HS-27A (cell line): ENCODE data around the gene SLC16A5.
"Not testable (repeated sequence)": the region's sequence is repeated elsewhere in the genome, so short reads cannot be mapped to it uniquely, and the experiment has no call there.

Experiments
- DNase-seq: peaks from one replicate; pipeline ENCODE4 v3.0.0-alpha.2; 2012; ENCODE audit warnings: low read depth, missing footprints

SLC16A5 gene

DNA sequence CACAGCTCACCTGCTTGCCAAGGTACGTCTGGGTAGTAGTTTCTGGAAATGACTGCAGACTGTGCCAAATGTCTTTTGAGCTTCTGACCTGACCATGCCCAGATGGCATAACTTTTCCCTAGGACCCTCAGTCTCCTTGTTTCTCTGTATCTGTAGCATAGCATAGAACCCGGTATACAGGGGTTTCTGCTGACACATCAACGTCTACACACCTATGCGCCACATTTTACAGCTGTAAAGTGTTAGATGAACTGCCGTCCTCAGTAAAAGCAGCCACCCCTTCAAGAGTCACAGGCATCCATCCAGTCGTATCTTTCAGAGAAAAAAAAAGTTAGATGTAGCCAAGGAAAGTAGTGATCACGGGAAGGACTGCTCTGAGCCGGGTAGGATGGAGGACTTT lies 23.3 kb upstream of the SLC16A5 start:
- DNase-seq: no peak

DNA sequence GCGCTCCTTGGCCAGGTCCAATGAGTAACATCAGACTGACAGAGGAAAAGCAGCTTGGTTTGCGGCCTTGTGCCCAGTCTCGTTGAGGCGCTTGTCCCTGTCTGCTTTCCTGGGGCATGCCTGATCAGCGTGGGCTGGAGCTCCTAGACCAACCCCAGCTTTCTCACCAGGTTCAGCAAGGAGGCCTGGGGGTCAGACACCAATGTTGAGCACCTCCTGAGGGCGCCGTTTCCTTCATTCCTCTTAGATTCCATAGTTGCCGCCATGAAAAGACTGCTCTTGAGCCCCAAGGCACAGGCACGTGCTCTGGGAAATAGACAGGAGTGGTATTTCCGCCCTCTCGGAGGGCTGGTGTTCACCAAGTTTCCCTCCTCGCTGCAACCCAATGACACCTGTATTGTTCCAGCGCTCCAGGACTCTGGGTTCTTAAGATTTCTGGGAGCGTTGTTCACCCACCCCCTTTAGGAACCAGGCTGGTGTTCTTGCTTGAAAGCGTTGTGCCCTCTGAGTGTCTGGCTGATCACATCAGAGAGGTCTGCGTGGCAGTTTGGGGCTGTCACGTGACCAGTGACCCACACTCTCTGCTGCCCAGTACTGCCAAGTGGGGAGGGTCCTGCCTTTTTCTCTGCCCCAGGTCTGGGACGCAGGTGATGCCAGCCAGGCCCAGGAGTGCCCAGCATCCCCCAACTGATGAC lies 22.7 kb upstream of the SLC16A5 start:
- DNase-seq: no peak

DNA sequence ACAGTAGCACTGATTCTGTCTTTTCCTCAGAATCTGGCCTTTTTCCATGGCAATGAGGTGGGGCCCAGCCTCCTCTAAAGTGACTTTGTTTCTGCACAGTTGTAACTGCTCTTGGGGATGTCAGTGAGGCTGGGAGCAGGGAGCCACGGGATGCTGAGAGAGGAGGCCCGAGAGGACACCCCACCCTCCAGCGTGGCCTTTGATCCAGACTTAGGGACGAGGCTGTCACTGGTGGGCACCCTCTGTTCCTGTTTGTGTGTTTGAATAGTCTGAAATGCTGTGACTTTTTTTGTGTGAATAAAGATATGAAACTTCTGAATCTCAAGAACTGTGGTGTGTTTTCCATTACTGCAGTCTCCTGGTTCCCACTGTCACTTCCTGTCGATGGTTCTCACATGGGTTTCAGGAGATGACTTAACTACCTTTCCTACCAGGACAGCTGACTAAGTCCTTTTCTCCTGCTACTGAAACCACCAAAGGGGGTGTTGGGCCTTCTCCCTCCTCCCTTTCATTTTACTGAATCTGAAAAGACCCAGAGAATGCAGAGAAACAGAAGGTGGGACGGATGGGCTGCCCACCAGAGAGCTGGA lies 22.1 kb upstream of the SLC16A5 start:
- DNase-seq: no peak

DNA sequence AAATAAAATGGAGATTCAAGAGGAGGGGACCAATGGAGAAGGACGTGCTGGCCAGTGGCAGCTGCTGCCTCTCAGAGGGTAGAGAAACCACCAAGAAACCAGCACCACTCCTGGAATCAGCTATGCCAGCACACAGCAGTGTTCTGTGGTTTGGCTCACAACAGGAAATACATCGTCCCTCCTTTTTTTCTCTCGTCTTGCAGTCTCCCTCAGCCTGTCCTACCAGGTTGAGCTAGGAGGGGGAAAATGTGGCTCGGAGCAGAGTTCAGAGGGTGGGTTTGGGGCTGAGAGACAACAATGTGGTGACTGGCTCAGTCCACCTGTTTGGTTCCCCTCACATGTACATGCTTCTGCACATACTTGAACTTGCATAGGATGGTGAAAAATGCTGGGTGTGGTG lies 19.9 kb upstream of the SLC16A5 start:
- DNase-seq: no peak

DNA sequence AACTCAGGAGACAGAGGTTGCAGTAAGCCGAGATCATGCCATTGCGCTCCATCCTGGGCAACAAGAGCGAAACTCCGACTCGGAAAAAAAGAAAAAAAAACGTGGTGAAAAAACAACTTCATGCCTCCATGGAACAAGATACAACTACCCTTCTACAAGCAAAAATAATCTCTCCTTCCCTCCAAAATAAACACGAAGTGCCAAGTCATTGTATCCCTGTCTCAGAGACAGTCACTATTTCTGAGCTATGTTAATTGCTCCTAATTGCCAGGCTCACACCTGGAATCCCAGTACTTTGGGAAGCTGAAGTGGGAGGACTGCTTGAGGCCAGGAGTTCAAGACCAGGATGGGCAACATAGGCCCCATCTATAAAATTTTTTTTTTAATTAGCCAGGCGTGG lies 19.0 kb upstream of the SLC16A5 start:
- no peak for DNase-seq

DNA sequence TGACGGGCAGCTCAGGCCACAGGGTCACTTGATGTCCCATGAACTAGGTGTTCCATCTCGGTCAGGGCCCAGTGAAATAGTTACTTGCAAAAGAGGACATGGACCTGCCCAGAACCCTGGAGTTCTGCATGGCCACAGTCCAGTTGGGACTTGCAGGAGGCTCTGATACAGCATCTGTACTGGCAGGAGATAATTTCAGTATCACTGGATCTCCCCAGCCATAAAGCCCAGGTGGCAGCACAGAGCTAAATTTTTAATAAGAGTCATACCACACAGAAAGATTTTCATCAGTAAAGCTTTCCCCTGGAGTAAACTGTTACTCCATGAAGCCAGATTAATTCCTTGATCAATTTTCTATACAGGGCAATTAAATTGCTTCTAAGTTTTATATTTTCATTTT lies 18.0 kb upstream of the SLC16A5 start:
- no peak for DNase-seq

DNA sequence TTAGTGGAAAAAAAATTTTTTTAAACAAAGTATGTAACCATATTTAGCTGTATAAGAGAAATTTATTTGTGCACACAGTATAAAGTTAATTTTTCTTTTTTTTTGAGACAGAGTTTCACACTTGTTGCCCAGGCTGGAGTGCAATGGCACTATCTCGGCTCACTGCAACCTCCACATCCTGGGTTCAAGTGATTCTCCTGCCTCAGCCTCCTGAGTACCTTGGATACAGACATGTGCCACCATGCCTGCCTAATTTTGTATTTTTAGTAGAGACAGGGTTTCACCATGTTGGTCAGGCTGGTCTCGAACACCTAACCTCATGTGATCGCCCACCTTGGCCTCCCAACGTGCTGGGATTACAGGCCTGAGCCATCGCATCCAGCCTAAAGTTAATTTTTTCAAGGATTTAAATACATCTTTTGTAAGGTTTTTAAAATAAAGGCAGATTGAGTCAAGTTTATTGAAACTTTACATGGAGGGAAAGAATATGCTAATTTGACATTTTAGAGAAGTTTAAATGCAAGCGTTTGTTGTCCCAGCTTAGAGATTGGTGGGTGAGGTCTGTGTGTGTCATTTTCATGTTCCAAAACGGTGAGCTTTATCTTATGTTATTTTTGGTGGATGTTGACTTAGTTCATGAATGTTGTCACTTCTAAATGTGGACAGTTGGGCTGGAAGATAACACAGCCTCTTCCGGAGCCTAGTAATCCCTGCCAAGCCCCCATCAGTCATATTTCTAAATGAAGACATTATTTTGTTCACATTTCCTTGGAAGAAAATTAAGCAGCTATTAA lies 16.1 kb upstream of the SLC16A5 start:
- DNase-seq: not testable (repeated sequence)

DNA sequence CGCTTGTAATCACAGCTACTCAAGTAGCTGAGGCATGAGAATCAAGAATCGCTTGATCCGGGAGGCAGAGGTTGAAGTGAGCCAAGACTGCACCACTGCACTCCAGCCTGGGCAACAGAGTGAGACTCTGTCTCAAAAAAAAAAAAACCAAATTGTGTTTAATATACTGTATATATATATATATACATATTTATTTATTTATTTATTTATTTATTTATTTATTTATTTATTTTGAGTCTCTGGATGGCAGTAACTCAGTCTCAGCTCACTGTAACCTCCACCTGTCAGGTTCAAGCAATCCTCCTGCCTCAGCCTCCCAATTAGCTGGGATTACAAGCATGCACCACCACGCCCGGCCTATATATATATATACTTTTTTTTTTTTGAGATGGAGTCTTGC lies 14.8 kb upstream of the SLC16A5 start:
- DNase-seq: not testable (repeated sequence)

DNA sequence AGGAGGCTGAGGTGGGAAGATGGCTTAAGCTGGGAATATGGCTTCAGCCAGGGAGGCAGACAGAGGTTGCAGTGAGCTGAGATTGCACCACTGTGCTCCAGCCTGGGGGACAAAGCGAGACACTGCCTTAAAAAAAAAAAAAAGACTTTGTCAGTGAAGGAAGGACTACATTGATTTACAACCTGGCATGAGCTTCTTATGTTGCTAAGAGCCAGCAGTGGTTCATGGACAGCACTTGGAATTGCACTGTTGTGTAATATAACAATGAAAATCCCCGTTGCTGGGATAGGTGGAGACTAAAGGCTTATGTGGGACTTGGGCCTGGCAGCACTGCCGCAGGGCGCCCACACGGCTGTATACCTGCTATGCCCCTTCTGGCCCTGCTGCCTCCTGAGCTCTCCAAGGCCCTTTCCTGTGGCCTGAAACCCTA lies 14.1 kb upstream of the SLC16A5 start:
- no peak for DNase-seq

DNA sequence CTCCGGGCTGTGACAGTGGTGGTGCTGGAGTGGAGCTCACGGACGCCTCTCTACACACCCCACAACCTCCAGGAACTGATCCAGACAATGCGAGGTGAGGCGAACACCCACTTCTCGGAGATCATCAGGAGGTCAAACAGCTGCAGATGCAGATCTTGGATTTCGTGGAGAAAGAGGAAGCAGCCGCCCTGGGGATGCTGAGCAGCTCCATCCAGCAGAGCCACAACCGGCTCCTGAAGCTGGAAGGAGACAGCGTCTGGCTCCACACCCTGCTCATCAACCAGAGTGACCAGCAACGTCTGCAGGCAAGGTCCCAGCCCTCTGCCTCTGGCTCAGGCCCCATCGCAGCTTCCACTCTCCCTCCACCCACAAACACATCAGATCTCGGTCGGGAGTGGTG lies 13.2 kb upstream of the SLC16A5 start:
- DNase-seq: no peak

DNA sequence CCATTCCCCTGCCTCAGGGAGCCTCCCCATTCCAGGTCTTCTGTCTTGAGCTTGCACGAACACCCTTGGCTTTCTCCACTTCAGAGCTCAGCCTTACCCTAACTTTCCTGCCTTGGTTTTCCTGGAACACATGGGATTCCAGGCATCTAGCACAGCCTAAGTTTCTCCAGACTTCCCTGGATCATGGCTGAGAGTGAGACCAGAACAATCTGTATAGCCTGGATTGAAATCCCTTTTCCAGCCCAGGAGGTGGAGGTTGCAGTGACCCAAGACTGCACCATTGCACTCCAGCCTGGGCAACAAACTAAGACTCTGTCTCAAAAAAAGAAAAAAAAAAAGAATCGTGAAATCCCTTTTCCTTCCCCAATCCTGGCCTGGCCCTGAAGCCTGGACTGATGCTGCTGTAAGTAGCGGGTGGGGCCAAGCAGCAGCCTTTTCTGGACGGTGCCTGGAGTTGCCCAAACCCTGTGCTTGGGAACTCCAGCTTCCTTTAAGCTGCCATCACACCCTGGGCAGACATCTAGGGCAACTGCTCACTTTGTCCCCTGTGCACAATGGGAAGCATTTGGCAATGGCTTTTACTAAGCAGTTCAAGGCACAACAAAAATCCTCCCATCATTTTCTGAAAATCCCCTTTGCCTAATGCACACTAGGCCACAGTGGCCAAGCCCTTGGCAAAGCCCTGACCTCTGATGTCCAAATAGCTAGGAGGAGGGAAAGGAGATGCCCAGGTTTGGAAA lies 12.0 kb upstream of the SLC16A5 start:
- no peak for DNase-seq

DNA sequence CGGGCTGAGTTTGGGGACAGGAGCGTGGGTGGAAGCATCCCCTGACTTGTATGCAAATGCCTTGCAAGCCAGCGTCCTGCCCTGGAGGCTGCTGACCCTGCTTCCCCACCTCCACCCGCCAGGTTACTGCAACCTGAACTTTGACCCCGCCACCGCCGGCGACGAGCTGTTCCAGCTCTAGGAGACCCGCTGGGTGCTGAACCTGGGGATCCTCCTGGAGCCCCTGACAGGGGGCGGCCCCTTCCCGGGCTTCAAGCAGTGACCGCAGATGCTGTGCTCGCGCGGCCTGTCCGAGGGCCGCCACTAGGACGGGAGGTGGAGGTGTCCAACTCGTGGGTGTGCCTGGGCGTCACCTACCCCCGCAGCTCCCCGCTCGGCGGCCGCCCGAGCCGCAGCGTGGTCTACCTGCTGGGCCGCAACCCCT lies 10.7 kb upstream of the SLC16A5 start:
- no peak for DNase-seq

DNA sequence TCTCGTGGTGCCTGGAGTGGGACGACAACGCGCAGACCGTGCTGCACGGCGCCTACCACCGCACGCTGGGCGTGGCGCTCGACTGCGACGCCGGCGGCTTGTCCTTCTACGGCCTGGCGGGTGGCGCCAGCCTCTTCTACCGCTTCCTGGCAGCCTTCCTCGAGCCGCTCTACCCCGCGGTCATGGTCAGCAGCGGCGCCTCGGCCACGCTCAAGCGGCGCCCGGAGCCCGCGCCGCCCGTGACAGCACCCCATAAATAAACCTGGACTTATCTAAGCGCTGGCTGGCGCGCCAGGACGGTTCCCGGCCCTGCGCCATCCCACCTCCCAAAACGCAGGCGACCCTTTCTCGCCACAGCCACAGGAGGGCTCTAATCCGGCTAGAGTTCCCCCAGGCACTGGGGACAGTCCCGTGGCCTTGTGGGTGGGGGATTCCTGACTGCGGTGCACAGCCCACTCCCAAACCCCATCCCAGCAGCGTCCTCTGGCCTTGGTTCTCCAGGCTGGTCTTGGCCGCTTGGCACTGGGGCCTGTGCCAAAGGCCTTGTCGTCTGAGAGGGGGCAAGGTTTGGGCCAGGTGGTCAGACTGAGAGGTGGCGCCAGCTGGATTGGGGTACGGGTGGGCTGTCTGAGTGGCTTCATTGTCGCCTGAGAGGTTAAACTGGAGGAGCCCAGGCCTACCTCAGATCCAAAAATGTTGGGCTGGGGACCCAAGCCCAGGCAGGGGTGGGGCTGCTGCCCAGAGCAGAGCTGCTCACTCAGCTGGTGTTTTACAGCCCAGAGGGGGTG lies 10.1 kb upstream of the SLC16A5 start:
- DNase-seq: no peak

DNA sequence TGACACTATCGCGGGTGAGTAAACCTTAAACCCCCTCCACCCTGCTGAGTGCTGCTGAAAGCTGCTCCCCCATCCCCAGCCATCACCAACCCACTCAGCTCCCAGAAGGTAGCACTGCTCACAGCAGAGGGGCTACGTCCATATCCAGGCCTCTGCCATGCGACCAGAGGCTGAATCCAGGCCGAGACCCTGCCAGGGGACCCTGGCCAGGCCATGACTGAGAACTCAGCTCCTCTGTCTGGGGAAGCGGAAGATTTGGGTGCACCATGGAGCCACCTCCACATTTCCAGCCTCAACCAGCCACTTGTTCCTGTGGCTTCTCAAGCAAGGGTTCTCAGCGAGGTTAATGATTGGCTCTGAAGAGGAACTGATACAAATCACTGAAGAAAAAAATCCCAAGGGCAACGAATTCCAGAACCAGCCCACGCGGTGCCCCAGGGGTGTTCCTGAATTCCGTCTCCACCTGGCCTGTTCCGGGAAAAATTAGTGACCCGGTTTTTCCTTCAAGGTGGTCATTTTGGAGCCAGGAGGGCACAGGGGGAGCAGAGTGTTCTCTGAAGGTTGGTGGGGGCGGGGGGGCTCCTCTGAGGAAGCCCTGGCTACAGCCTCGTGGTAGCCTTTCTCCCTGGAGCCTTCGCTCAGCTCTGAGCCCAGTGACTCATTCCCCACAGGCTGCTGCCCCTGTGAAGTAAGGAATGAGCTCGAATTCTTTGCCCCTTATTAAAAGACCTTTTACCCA lies 9.3 kb upstream of the SLC16A5 start:
- peak; percentile 59 for DNase-seq

DNA sequence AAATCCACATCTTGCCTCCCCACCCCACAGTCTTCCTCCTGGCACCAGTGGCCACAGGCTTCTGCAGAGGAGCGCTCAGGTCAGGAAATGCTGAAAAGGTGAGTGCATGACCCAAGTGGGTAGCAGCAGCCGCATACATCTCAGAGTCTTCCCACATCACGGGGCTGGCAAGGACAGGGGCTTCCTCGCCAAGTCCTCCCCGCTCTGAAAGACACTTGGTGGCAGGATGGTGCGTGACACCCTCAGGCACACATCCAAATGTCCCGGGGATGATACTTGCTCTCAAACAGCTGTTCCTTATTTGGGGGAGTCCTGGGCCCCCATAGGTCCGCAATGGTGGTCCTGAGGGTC lies 8.8 kb upstream of the SLC16A5 start:
- no peak for DNase-seq

DNA sequence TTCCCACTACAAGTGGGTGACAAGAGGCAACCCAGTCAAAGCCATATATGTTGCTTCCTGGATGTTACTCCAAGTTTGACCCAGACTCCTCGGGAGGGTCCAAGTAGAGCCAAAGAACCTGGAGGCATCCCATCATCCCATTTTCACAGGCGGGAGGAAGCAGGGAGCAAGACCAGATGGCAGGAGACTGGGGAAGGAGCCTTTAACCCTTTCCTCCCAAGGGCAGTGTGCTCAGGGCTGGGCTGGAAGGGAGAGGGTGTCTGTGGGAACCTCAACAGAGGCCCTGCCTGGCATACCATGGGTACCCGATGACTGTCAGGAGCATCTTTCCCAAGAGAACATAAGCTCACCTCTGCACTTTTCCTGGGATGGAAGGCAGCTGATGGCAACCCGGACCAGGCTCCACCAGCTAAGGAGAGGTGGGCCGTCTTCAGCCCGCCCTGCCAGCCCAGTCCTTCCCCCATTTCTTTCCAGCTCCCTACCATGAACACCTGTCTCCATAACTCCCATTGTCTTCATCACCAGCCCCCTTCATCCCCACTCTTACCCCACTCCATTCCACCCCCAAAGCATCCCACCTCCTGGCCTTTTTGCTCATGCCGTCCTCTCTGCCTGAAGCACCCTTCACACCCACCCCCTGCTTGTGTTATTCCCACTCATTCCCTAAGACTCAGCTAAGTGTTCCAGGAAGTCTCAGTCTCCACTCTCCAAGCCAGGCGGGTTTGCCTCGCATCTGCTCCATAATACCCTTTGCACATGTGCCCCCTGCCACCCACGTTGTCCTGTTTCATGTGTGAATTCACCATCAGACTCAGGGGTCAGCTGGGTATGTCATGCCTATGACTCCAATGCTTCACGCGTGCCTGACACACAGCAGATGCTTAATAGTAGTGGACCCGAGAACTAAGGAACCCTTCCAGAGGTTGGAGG lies 5.9 kb upstream of the SLC16A5 start:
- DNase-seq: no peak

DNA sequence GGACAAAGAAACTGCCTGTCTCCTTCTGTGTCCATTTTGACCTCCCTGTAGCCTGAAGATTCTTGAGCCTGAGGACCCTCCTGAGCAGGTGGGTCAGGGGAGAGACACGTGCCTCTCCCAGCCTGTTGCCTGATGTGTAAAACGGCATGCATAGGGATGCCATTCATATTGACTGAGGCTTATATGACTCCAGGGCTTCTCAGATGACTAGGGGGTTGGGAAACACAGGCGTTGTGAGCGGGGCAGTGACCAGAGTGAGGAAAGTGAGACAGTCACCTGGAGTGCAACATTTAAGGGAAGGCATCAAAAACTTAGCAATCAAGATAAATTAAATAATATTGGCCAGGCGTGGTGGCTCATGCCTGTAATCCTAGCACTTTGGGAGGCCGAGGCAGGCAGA lies 5.1 kb upstream of the SLC16A5 start:
- DNase-seq: no peak

DNA sequence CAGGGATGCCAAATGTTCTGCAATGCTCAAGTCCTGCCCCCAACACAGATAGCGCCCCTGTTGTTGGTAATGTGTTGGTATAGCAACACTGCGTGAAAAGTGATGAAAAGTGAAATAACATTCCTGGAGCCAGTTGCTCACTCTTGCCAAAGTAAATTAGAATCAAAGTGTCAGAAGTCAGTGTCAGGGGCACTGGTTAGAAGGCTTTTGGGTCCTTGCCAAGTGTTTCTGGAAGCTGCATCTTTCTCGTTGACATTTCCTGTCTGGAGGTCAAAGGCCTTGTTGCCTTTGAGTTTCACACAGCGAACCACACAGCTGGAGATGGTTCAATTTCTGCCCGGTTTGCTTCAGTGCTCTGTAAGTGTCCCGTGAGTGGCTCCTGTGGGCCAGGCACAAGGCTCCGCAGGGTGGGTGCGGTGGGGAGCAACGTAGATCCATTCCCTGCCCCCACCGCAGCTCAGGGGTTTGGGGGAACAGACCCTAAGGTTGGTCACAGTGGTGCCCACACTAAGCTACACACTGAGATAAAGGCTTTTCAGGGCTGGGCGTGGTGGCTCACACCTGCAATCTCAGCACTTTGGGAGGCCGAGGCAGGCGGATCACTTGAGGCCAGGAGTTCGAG lies 3.6 kb upstream of the SLC16A5 start:
- no peak for DNase-seq

DNA sequence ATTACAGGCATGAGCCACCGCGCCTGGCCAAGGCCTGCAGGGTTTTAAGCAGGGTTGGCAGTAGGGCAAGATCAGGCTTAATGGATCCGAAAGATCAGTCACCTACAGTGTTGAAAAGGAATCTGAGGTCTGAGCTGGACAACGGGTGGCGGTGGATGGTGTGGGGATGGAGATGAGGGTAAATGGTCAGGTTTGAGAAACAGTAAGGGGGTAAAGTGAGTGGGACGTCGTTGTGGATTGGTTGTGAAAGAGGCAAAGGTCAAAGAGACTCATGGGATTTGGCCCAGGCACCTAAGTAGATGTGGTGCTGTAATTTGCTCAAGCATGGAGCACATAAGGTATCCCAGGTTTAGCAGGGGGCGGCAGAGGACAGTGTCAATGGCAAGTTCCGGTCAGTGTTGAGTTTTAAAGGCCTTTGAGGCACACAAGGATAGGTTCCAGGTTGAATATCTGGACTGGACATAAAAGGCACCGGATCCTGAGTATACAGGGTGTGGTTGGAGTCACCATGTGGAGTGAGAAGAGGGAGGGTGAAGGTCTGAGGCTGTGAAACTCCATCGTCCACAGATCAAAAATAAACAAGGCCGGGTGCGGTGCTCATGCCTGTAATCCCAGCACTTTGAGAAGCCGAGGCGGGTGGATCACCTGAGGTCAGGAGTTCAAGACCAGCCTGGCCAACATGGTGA lies 1.1 kb upstream of the SLC16A5 start:
- DNase-seq: no peak
